Caco-2 (cell line): ENCODE measurements around the gene KIF26B. TPM values are rescaled to one million over a fixed set of nuclear protein-coding genes. Genes with fewer than 3 reads are reported as not detected.

Source experiments
- BruUV-seq: library from RNA; stranded (reverse); fragments of 400-500 nt; replicated peaks from 2 replicates; lab custom pipeline; 2021; lab: Mats Ljungman, UMichigan
- CTCF ChIA-PET: fragments of 300-600 bp; sonication (Branson Sonifier 250); formaldehyde crosslinking; loops from one replicate; lab custom pipeline; 2022; ENCODE audit warnings: antibody characterized with exemption; lab: Charles Lee
- POLR2A ChIA-PET: fragments of 300-600 bp; sonication (Branson Sonifier 250); formaldehyde crosslinking; loops from one replicate; lab custom pipeline; 2022; ENCODE audit warnings: antibody characterized with exemption; lab: Charles Lee
- DNase-seq, 2 experiments: peaks; one replicate each; pipeline versions ENCODE4 v3.0.0 to v3.0.0-alpha.2; 2020 to 2022
- H3K27me3 ChIP-seq: replicated peaks from 2 replicates; pipeline ENCODE4 v1.6.0; 2011; ENCODE audit warnings: low read length; ENCODE audit not compliant: control insufficient read depth, insufficient read depth
- H3K36me3 ChIP-seq: 2 replicates; pipeline ENCODE4 v1.5.1; 2011; ENCODE audit warnings: low read length; ENCODE audit not compliant: control insufficient read depth, insufficient read depth
- H3K4me1 ChIP-seq: fragments of 250-450 bp; sonication (Bioruptor Pico); 2 replicates; pipeline ENCODE4 v1.5.1; 2020; ENCODE audit warnings: mild to moderate bottlenecking
- H3K4me3 ChIP-seq: 2 replicates; pipeline ENCODE4 v1.5.1; 2011; ENCODE audit warnings: low read depth, mild to moderate bottlenecking, control low read depth, low read length
- H3K9me3 ChIP-seq: fragments of 250-450 bp; sonication (Bioruptor Pico); 2 replicates; pipeline ENCODE4 v1.5.1; 2020; ENCODE audit warnings: mild to moderate bottlenecking, moderate library complexity
- H3K27ac Mint-ChIP-seq: one replicate; pipeline ENCODE4 v1.8.0; 2022; ENCODE audit warnings: mixed read lengths; ENCODE audit not compliant: unreplicated experiment
- H3K27me3 Mint-ChIP-seq: one replicate; pipeline ENCODE4 v1.8.0; 2022; ENCODE audit warnings: mixed read lengths; ENCODE audit not compliant: insufficient read depth, unreplicated experiment
- H3K36me3 Mint-ChIP-seq: one replicate; pipeline ENCODE4 v1.8.0; 2022; ENCODE audit warnings: mild to moderate bottlenecking, mixed read lengths; ENCODE audit not compliant: insufficient read depth, unreplicated experiment
- H3K4me1 Mint-ChIP-seq: one replicate; pipeline ENCODE4 v1.8.0; 2022; ENCODE audit warnings: low read depth, mixed read lengths; ENCODE audit not compliant: unreplicated experiment
- H3K4me3 Mint-ChIP-seq: one replicate; pipeline ENCODE4 v1.8.0; 2022; ENCODE audit warnings: mild to moderate bottlenecking, moderate library complexity, mixed read lengths; ENCODE audit not compliant: unreplicated experiment
- H3K9me3 Mint-ChIP-seq: one replicate; pipeline ENCODE4 v1.8.0; 2022; ENCODE audit warnings: mixed read lengths; ENCODE audit not compliant: unreplicated experiment
- intact Hi-C: fragments of 100-400 bp; cut with micrococcal nuclease; formaldehyde crosslinking; loops from one replicate; pipeline ENCODE4 v1.10.0; 2022; ENCODE audit not compliant: unreplicated experiment
- total RNA-seq: library from RNA; stranded (reverse); gene quantifications from 2 replicates; pipeline ENCODE4 v1.2.3, GENCODE V29; 2022
- TF ChIP-seq, protein P1 (sequence below), 2 experiments: fragments of 200-600 bp in 1 of 2; IDR thresholded peaks; 1 replicate in 1 of 2; 2 replicates in 1 of 2; pipeline versions ENCODE4 v1.5.1 to v1.8.0; 2011 to 2022; ENCODE audit warnings: antibody characterized with exemption in 1 of 2, control low read depth in 1 of 2, inconsistent platforms in 1 of 2, low read depth in 1 of 2, low read length in 1 of 2, mild to moderate bottlenecking in 1 of 2, moderate library complexity in 1 of 2; ENCODE audit not compliant: insufficient read depth in 1 of 2, severe bottlenecking in 1 of 2, unreplicated experiment in 1 of 2

KIF26B gene
- total RNA-seq, 1 experiment from 2014 or later, result 4.9 TPM

GRCh38 chr1:245183429-245183828, 28.6 kb downstream of the KIF26B start:
- Histone ChIP-seq H3K4me3 (no peak overlapping the region), H3K4me1 (no peaks in the 10 kb centered on the region), H3K9me3 (no peaks in the 10 kb centered on the region), H3K36me3 (no peaks in the 10 kb centered on the region), H3K27me3 (no peaks in the 10 kb centered on the region)
- CTCF ChIA-PET, result no interaction called here
- TF ChIP-seq, protein P1, sequence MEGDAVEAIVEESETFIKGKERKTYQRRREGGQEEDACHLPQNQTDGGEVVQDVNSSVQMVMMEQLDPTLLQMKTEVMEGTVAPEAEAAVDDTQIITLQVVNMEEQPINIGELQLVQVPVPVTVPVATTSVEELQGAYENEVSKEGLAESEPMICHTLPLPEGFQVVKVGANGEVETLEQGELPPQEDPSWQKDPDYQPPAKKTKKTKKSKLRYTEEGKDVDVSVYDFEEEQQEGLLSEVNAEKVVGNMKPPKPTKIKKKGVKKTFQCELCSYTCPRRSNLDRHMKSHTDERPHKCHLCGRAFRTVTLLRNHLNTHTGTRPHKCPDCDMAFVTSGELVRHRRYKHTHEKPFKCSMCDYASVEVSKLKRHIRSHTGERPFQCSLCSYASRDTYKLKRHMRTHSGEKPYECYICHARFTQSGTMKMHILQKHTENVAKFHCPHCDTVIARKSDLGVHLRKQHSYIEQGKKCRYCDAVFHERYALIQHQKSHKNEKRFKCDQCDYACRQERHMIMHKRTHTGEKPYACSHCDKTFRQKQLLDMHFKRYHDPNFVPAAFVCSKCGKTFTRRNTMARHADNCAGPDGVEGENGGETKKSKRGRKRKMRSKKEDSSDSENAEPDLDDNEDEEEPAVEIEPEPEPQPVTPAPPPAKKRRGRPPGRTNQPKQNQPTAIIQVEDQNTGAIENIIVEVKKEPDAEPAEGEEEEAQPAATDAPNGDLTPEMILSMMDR (IDR thresholded peaks at IDR 0.05; ENCODE audit: insufficient read depth in 1 of 2, low read depth in 1 of 2, low read length in 1 of 2, severe bottlenecking in 1 of 2, unreplicated experiment in 1 of 2), result no peak
- no peak for DNase-seq
- H3K4me1 Mint-ChIP-seq, result no peaks in the 10 kb centered on the region
- H3K9me3 Mint-ChIP-seq, result no peaks in the 10 kb centered on the region
- intact Hi-C loops, result no loop called here
- H3K36me3 Mint-ChIP-seq, result no peaks in the 10 kb centered on the region
- no TSS peak for BruUV-seq
- POLR2A ChIA-PET, result no interaction called here
- no peak overlapping the region for H3K4me3 Mint-ChIP-seq
- no peaks in the 10 kb centered on the region for H3K27me3 Mint-ChIP-seq
- H3K27ac Mint-ChIP-seq, result no peak overlapping the region

DNA sequence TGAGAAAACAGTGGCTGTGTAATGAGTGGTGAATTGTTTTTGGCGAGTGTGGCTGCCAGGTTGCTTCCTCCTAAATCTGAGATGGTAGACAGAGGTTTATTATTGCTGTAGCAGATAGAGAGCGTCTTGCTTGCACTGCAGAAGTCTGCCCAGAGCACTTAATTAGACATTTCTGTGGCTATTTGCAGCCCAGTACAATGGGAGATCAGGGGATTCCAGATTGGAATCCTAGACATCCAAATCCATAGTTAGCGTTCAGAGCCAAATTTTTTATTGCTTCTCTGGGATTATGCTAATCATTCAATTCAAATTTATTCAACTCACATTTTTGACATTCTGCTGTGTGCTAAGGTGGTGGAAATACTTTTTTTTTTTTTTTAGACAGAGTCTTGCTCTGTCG, 30.0 kb downstream of the KIF26B start:
- H3K36me3 ChIP-seq, result no peaks in the 10 kb centered on the region
- no peak for DNase-seq
- H3K9me3 ChIP-seq, result no peaks in the 10 kb centered on the region
- ChIA-PET CTCF (no interaction called here), POLR2A (no interaction called here)
- H3K27me3 ChIP-seq, result no peaks in the 10 kb centered on the region
- BruUV-seq, result no TSS peak
- no peaks in the 10 kb centered on the region for H3K4me1 Mint-ChIP-seq
- H3K4me3 ChIP-seq, result no peak overlapping the region
- intact Hi-C loops, result no loop called here
- H3K36me3 Mint-ChIP-seq, result peaks cover 5% of the 10 kb centered on the region
- no peak overlapping the region for H3K4me3 Mint-ChIP-seq
- no peaks in the 10 kb centered on the region for H3K4me1 ChIP-seq
- TF ChIP-seq, protein P1 (IDR thresholded peaks at IDR 0.05; ENCODE audit: insufficient read depth in 1 of 2, low read depth in 1 of 2, low read length in 1 of 2, severe bottlenecking in 1 of 2, unreplicated experiment in 1 of 2), result no peak
- no peaks in the 10 kb centered on the region for H3K9me3 Mint-ChIP-seq
- H3K27me3 Mint-ChIP-seq, result no peaks in the 10 kb centered on the region
- no peak overlapping the region for H3K27ac Mint-ChIP-seq

DNA sequence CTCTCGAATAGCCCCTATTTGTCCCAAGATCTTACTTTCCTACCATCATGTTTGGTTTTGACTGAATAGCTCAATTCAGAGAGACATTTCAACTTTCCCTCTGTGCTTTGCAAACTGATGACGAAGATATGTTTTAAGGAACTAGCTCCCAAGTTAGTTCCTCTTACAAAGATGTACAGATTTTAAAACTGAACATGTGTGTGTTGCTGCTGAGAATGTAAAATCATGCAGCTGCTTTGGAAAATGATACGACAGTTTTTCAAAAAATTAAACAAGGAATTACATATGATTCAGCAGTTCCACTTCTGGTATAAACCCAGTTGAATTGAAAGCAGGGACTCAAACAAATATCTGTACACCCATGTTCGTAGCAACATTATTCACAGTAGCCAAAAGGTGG, 33.6 kb downstream of the KIF26B start:
- Histone ChIP-seq H3K27me3 (no peaks in the 10 kb centered on the region), H3K4me3 (no peak overlapping the region), H3K9me3 (no peaks in the 10 kb centered on the region), H3K4me1 (no peaks in the 10 kb centered on the region), H3K36me3 (no peaks in the 10 kb centered on the region)
- peaks cover 5% of the 10 kb centered on the region for H3K36me3 Mint-ChIP-seq
- H3K4me1 Mint-ChIP-seq, result no peaks in the 10 kb centered on the region
- no peaks in the 10 kb centered on the region for H3K27me3 Mint-ChIP-seq
- CTCF ChIA-PET, result no interaction called here
- H3K4me3 Mint-ChIP-seq, result no peak overlapping the region
- intact Hi-C loops, result no loop called here
- H3K27ac Mint-ChIP-seq, result no peak overlapping the region
- TF ChIP-seq, protein P1 (IDR thresholded peaks at IDR 0.05; ENCODE audit: insufficient read depth in 1 of 2, low read depth in 1 of 2, low read length in 1 of 2, severe bottlenecking in 1 of 2, unreplicated experiment in 1 of 2), result no peak
- H3K9me3 Mint-ChIP-seq, result no peaks in the 10 kb centered on the region
- DNase-seq, result no peak
- POLR2A ChIA-PET, result no interaction called here
- BruUV-seq, result no TSS peak
